ENCODE results near the gene BTBD2. TPM values are rescaled to one million over a fixed set of nuclear protein-coding genes. Genes with fewer than 3 reads are reported as not detected.

BTBD2 gene
- polyA plus RNA-seq, 1 donor from 2014 or later, result 8.2 TPM

GRCh38 chr19:2046046-2046907 lies 30.8 kb upstream of the BTBD2 start:
- peaks cover 6% of the 10 kb centered on the region for H3K36me3 Mint-ChIP-seq
- H3K27ac Mint-ChIP-seq, result peak overlapping the region in 2 of 3 donors; percentile 86 to 99
- peak overlapping the region in 3 of 4 donors; percentile 33 to 92 (median 63) for H3K4me3 Mint-ChIP-seq
- H3K9me3 Mint-ChIP-seq, result no peaks in the 10 kb centered on the region
- no peaks in the 10 kb centered on the region for H3K27me3 Mint-ChIP-seq
- peaks cover 15 to 27% (median 20%) of the 10 kb centered on the region in 3 donors for H3K4me1 Mint-ChIP-seq

GRCh38 chr19:2045501-2046045 lies 30.1 kb upstream of the BTBD2 start:
- Mint-ChIP-seq H3K4me3 (peak overlapping the region in 3 of 4 donors; percentile 63 to 89 (median 81)), H3K27me3 (no peaks in the 10 kb centered on the region), H3K36me3 (peaks cover 6% of the 10 kb centered on the region), H3K4me1 (peaks cover 15 to 27% (median 20%) of the 10 kb centered on the region in 3 donors), H3K9me3 (no peaks in the 10 kb centered on the region), H3K27ac (peak overlapping the region in 2 of 3 donors; percentile 94 to 99)

- Mint-ChIP-seq H3K4me1 (peaks cover 15 to 25% (median 20%) of the 10 kb centered on the region in 3 donors), H3K9me3 (no peaks in the 10 kb centered on the region), H3K27me3 (no peaks in the 10 kb centered on the region), H3K4me3 (peak overlapping the region; percentile 1 to 89 (median 70)), H3K27ac (peak overlapping the region; percentile 94 to 99 (median 94)), H3K36me3 (peaks cover 6% of the 10 kb centered on the region)
Observed at GRCh38 chr19:2044709-2045500, 29.4 kb upstream of the BTBD2 start.

DNA sequence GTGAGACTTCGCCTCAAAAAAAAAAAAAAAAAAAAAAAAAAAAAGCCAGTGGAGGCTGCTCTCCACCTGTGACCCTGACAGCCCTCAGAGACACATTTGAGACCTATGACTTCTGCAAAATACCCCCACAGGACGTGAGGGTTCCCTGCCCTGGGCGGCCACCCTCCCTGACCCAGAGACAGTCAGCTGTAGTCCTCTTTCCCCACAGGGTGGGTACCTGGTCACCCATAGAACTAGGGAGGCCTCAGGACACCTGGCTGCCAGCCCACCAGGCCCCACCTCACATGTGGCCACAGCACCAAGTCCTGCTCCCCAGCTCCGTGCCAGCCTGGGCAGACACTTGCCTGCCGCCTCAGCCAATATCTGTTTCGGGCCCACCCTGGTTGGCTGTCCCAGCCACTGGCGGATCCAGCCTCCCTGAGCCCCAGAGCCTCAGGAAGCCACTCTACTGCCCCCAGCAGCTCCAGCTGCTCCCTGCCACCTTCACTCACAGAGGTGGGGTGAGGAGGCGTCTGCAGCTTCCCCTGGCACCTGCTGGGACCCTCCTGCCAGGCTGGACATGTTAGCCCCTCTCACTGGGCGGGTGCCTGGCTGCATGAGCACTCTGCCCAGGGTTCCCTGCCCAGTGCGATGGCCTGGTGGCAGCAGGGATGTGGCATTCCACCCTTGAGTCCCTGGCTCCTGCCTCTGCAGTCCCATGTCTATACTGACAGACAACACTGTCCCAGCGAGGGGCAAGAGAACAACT lies 28.6 kb upstream of the BTBD2 start:
- H3K4me1 Mint-ChIP-seq, result peaks cover 15 to 25% (median 20%) of the 10 kb centered on the region in 3 donors
- peaks cover 3% of the 10 kb centered on the region for H3K36me3 Mint-ChIP-seq
- H3K9me3 Mint-ChIP-seq, result no peaks in the 10 kb centered on the region
- no peaks in the 10 kb centered on the region for H3K27me3 Mint-ChIP-seq
- H3K4me3 Mint-ChIP-seq, result peak overlapping the region; percentile 44 to 89 (median 80)
- peak overlapping the region; percentile 94 to 99 (median 96) for H3K27ac Mint-ChIP-seq

GRCh38 chr19:2043251-2043641 lies 27.7 kb upstream of the BTBD2 start:
- Mint-ChIP-seq H3K9me3 (no peaks in the 10 kb centered on the region), H3K4me3 (peak overlapping the region in 3 of 4 donors; percentile 72 to 89 (median 78)), H3K4me1 (peaks cover 15 to 22% (median 18%) of the 10 kb centered on the region in 3 donors), H3K27ac (peak overlapping the region; percentile 94 to 99 (median 96)), H3K36me3 (peaks cover 2% of the 10 kb centered on the region), H3K27me3 (no peaks in the 10 kb centered on the region)

DNA sequence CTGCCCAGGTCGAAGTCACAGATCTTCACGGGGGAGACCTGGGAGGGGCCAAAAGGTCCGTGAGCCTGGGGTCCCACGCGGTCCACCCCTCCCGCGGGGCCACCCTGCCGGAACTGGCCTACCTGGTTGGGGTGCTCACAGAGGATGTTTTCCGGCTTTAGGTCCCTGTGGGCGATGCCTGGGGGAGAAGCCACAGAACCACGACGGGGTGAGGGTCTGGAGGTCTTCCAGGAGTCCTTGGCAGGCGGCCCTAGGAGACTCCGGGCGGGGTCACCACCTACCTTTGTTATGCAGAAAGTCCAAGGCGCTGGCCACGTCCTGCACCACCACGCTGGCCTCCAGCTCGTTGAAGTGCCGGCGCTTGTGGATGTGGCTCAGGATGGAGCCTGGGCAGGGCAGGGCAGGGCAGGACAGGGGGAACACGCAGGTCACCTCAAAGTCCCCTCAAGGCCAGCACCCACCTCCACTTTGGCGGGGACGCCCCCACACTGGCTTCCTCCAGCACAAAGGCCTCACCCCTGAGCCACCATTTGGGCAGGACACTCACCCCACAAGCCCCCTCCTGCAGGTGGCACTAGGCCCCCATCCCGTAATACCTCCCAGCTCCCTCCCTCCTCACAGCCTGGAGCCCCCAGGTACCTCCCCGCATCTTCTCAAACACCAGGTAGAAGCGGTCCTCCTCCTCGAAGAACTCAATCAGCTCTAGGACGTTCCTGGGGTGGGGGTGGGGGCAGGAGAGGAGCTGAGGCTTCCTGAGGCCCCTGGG lies 27.2 kb upstream of the BTBD2 start:
- Mint-ChIP-seq H3K4me1 (peaks cover 15 to 22% (median 16%) of the 10 kb centered on the region in 3 donors), H3K9me3 (no peaks in the 10 kb centered on the region), H3K27ac (peak overlapping the region; percentile 94 to 99 (median 96)), H3K27me3 (no peaks in the 10 kb centered on the region), H3K4me3 (peak overlapping the region; percentile 54 to 89 (median 72)), H3K36me3 (peaks cover 4% of the 10 kb centered on the region)

DNA sequence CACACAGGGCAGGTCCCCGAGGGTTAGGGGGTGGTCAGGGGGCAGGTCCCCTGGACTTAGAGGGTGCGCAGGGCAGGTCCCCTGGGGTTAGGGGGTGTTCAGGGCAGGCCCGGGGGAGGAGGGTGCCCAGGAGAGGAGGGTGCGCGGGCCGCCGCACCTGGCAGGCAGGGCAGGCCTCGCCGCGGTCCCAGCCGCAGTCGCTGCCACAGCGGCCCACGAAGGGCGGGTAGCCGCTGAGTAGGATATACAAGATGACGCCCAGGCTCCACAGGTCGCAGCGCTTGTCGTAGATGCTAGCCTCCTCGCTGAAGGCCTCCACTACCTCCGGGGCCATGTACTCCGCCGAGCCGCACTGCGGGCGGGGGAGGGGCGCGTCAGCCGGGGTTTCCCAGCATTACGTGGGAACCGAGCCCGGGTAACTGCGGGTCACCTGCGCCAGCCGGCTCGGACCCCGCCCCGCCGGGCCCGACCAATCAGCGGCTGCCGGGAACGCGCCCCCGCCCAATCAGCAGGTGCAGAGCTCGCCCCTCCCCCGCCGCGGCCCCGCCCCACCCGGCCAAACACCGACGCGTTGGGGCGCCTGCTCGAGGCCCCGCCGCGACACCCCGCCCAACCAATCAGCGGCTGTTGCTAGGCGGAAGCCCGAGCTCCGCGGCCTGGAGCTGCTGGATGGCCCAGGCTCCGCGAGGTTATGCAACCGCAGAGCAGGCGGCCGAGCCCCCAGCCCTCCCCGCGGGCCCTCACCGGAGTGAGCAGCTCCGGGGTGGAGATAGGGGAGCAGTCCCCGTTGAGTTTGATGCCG lies 26.4 kb upstream of the BTBD2 start:
- Mint-ChIP-seq H3K36me3 (peaks cover 7% of the 10 kb centered on the region), H3K27me3 (no peaks in the 10 kb centered on the region), H3K4me1 (peaks cover 15 to 19% (median 19%) of the 10 kb centered on the region in 3 donors), H3K27ac (peak overlapping the region; percentile 94 to 99 (median 96)), H3K9me3 (no peaks in the 10 kb centered on the region), H3K4me3 (peak overlapping the region; percentile 57 to 89 (median 72))

DNA sequence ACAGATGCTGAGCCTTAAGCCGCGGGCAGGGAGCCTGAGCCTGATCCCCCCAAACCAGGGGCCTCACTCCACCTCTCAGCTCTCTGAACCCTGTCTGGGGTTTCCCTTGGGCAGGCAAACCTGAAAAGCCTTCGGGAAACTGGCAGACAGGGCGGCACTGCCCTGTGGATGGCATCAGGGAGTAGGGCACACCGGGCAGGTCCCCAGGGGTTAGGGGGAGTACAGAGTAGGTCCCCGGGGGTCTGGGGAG lies 25.8 kb upstream of the BTBD2 start:
- Mint-ChIP-seq H3K27me3 (no peaks in the 10 kb centered on the region), H3K27ac (peak overlapping the region; percentile 92 to 99 (median 96)), H3K4me1 (peaks cover 15 to 18% (median 16%) of the 10 kb centered on the region in 3 donors), H3K9me3 (no peaks in the 10 kb centered on the region), H3K36me3 (peaks cover 7% of the 10 kb centered on the region), H3K4me3 (peak overlapping the region in 3 of 4 donors; percentile 57 to 89 (median 72))

GRCh38 chr19:2040647-2041432 lies 25.3 kb upstream of the BTBD2 start:
- Mint-ChIP-seq H3K4me3 (peak overlapping the region in 3 of 4 donors; percentile 54 to 89 (median 72)), H3K27ac (peak overlapping the region; percentile 92 to 99 (median 96)), H3K27me3 (no peaks in the 10 kb centered on the region), H3K4me1 (peaks cover 15 to 19% (median 16%) of the 10 kb centered on the region in 3 donors), H3K36me3 (peaks cover 7% of the 10 kb centered on the region), H3K9me3 (no peaks in the 10 kb centered on the region)

DNA sequence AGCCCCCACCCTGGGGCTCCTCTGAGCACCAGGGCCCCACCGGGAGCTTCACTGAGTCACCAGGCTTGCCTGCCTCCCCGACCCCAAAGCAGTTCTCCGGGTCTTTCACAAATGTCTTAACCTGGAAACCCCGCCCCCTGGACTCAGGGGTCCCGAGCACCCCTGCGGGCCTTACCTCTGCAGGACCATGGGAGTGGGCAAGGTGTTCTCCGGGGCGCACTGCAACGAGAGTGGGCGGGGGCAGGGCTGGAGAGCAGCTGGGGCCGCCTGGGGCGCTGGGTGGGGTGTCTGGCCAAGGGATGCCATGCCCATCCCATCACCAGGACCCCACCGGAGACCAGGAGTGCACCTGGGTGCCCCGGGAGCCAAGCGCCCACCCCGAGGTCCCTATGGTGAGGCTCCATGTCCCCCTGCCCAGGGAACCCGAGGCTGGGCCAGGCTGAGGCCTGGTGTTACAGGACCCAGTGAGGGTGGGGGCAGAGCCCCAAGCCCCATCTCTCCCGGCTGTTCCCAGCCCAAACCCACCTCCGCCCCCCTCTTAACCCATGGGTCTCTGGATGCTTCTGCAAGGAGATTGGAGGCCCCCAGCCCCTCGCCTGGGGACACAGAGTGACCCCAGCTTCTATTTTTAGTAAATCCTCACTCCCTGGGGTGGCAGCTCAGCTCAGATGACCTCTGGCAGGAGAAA lies 24.6 kb upstream of the BTBD2 start:
- Mint-ChIP-seq H3K4me3 (peak overlapping the region in 2 of 4 donors; percentile 37 to 89), H3K27me3 (no peaks in the 10 kb centered on the region), H3K27ac (peak overlapping the region in 2 of 3 donors; percentile 92 to 99), H3K36me3 (peaks cover 7% of the 10 kb centered on the region), H3K9me3 (no peaks in the 10 kb centered on the region), H3K4me1 (peaks cover 15 to 19% (median 17%) of the 10 kb centered on the region in 3 donors)

GRCh38 chr19:2039089-2039958 lies 23.8 kb upstream of the BTBD2 start:
- H3K27me3 Mint-ChIP-seq, result no peaks in the 10 kb centered on the region

More at GRCh38 chr19:2039089-2039958, 23.8 kb upstream of the BTBD2 start:
- H3K9me3 Mint-ChIP-seq, result no peaks in the 10 kb centered on the region
- H3K36me3 Mint-ChIP-seq, result peaks cover 7% of the 10 kb centered on the region
- H3K27ac Mint-ChIP-seq, result peak overlapping the region; percentile 23 to 92 (median 91)
- peak overlapping the region in 2 of 4 donors; percentile 17 to 73 for H3K4me3 Mint-ChIP-seq
- H3K4me1 Mint-ChIP-seq, result peaks cover 11 to 16% (median 13%) of the 10 kb centered on the region in 3 donors

Data from IgD-negative memory B cell (primary cell).